ENCODE data around the gene SMAD5.

SMAD5 gene

GRCh38 chr5:136115183-136115865, 17.3 kb upstream of the SMAD5 start:
- no peak for DNase-seq (ENCODE audit: low read depth)

- no peak for DNase-seq (ENCODE audit: low read depth)
Observed at GRCh38 chr5:136120529-136120928, 12.1 kb upstream of the SMAD5 start.

GRCh38 chr5:136123236-136123768, 9.3 kb upstream of the SMAD5 start:
- DNase-seq (ENCODE audit: low read depth), result no peak

- DNase-seq (ENCODE audit: low read depth), result no peak
Observed at GRCh38 chr5:136127560-136127959, 5.1 kb upstream of the SMAD5 start.

GRCh38 chr5:136128481-136128880, 4.2 kb upstream of the SMAD5 start:
- no peak for DNase-seq (ENCODE audit: low read depth)

- DNase-seq (ENCODE audit: low read depth), result no peak
Observed at GRCh38 chr5:136129445-136129844, 3.2 kb upstream of the SMAD5 start.

GRCh38 chr5:136130581-136130980, 2.1 kb upstream of the SMAD5 start:
- DNase-seq (ENCODE audit: low read depth), result no peak

- peak; percentile 10 for DNase-seq (ENCODE audit: low read depth)
Observed at GRCh38 chr5:136132087-136132486, 558 bp upstream of the SMAD5 start.

GRCh38 chr5:136133222-136133921, 727 bp downstream of the SMAD5 start:
- peak; percentile 65 for DNase-seq (ENCODE audit: low read depth)

- no peak for DNase-seq (ENCODE audit: low read depth)
Observed at GRCh38 chr5:136133922-136134379, 1.3 kb downstream of the SMAD5 start.

GRCh38 chr5:136134653-136135052, 2.0 kb downstream of the SMAD5 start:
- no peak for DNase-seq (ENCODE audit: low read depth)

GRCh38 chr5:136135536-136135935, 2.9 kb downstream of the SMAD5 start:
- no peak for DNase-seq (ENCODE audit: low read depth)

- peak; percentile 30 for DNase-seq (ENCODE audit: low read depth)
Observed at GRCh38 chr5:136137497-136138220, 5.0 kb downstream of the SMAD5 start.

GRCh38 chr5:136141561-136141960, 8.9 kb downstream of the SMAD5 start:
- DNase-seq (ENCODE audit: low read depth), result no peak

- DNase-seq (ENCODE audit: low read depth), result no peak
Observed at GRCh38 chr5:136143312-136143711, 10.7 kb downstream of the SMAD5 start.

GRCh38 chr5:136143763-136144162, 11.1 kb downstream of the SMAD5 start:
- no peak for DNase-seq (ENCODE audit: low read depth)

GRCh38 chr5:136145030-136145429, 12.4 kb downstream of the SMAD5 start:
- DNase-seq (ENCODE audit: low read depth), result no peak

- no peak for DNase-seq (ENCODE audit: low read depth)
Observed at GRCh38 chr5:136146201-136146600, 13.6 kb downstream of the SMAD5 start.

- DNase-seq (ENCODE audit: low read depth), result no peak
Observed at GRCh38 chr5:136147632-136148031, 15.0 kb downstream of the SMAD5 start.

- no peak for DNase-seq (ENCODE audit: low read depth)
Observed at GRCh38 chr5:136149891-136150290, 17.2 kb downstream of the SMAD5 start.

- no peak for DNase-seq (ENCODE audit: low read depth)
Observed at GRCh38 chr5:136153581-136154236, 21.1 kb downstream of the SMAD5 start.

GRCh38 chr5:136155078-136155477, 22.4 kb downstream of the SMAD5 start:
- no peak for DNase-seq (ENCODE audit: low read depth)
